ENCODE results near the gene WDR70.

- TF ChIP-seq CTCF (IDR thresholded peaks at IDR 0.05) (no peak), POLR2A (IDR thresholded peaks at IDR 0.05) (no peak)
Observed at GRCh38 chr5:37478121-37478894, 99.2 kb downstream of the WDR70 start.

Data from Peyer's patch (tissue), 4 donors.